ENCODE data around the gene ANXA3.

The ANXA3 gene

GRCh38 chr4:78571804-78572203 is 20.2 kb downstream of the ANXA3 start:
- Histone ChIP-seq H3K4me3 (no peak overlapping the region), H3K27ac (no peak overlapping the region)
- no peak for TF ChIP-seq CTCF (IDR thresholded peaks at IDR 0.05)
- DNase-seq (ENCODE audit: low spot score): no peak

DNA sequence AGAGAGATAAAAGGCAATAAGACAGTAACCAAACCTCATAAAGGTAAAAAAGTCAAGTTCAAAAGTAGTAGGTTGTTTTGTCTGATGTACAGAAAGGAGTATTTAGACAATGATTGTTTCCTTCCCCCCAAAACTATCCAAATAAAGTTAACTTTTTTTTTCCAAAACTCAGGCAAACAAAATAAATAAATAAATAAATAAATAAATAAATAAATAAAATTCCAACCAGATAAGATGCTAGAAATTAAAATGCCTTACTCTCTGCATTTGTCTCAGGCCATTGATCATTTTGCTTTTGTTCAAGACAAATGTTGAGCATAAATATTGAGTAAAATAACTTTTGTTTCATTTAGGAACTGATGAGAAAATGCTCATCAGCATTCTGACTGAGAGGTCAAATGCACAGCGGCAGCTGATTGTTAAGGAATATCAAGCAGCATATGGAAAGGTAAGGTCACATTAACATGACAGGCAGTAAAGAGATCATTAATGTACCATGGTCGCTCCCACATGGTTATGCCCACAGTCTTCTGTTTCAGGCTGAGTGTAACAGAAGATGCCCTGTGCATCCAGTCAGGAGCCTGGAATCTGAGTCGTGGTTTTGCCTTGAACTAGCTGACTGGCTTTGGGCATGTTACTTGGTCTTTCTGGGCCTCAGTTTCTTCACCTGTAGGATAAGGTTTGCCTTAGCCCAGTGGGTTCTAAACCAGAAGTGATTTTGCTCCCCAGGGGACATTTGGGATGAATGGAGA is 27.3 kb downstream of the ANXA3 start:
- no peak for TF ChIP-seq CTCF (IDR thresholded peaks at IDR 0.05)
- Histone ChIP-seq H3K27ac (no peak overlapping the region), H3K4me3 (no peak overlapping the region)
- DNase-seq (ENCODE audit: low spot score): no peak

DNA sequence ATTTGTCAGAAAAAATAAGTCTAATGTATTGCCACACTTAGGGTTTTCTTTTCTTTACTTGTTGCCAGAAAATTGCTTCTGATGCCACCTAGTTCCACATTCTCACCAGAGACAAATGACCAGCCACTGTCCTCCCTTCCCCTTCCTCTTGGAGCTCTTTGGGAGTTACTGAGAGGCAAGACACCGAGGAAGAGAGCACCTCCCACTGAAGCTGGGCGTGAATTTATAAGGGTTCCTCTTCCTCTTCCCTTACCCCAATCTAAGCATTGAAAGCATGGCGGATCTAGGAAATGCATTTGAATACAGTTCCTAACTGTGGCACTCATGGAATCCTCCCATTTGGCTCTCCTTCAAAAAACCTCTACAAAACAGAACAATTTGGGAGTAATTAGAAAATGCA is 30.0 kb downstream of the ANXA3 start:
- TF ChIP-seq CTCF (IDR thresholded peaks at IDR 0.05): no peak
- no peak overlapping the region for H3K4me3 ChIP-seq
- no peak overlapping the region for H3K27ac ChIP-seq
- DNase-seq (ENCODE audit: low spot score): no peak

DNA sequence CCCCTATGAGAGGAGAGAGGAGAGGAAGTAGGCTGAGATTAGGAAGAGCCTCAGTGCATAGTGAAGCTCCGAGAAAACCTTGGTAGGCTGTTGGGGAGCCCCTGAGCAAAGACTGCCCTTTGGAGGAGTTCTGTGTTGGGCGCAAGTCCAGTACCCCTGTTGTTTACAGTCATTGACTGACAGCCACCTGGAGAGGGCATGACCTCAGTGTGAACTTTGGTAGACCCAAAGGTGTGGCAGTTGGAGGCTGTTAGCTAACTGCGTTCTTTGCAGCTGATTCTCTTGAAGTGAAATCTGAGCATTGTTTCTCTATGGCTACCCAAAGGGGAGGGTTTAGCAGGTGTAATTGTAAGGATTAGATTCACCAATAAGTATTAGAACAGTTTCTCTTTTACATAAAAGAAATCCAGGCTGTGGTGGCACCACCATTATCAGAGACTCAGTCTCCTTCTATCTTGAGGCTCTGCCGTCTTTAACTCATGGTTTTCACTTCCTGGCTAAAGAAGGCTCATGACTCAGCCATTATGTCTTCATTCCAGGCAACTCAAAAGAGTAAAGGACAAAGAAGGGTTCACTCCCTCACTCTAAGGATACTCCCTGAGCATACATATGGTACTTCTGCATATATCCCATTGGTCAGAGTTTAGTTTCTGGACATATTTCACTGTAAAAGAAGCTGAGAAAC is 33.4 kb downstream of the ANXA3 start:
- H3K27ac ChIP-seq: no peak overlapping the region
- no peak overlapping the region for H3K4me3 ChIP-seq
- TF ChIP-seq CTCF (IDR thresholded peaks at IDR 0.05): no peak

DNA sequence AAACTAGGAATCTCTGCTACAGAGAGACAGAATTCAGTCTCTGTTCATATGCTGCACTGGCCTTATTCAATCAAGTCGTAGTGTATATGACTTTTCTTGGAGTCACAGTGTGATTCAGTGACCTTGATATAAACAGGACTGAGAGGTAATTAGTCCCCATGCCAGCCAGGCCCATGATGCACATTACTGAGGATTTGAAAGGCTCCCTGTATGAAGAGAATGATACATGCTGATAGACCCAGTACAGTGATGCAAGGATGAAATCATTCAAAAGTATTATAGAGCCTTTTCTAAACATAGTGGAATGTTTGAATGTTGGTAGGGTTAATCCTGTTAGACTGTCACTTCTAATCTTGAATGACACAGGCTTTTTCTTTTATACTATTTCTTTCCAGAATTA is 34.1 kb downstream of the ANXA3 start:
- DNase-seq (ENCODE audit: low spot score): no peak
- no peak for TF ChIP-seq CTCF (IDR thresholded peaks at IDR 0.05)
- Histone ChIP-seq H3K4me3 (no peak overlapping the region), H3K27ac (no peak overlapping the region)

More for the DNA sequence above, 33.4 kb downstream of the ANXA3 start:
- DNase-seq (ENCODE audit: low spot score): no peak

DNA sequence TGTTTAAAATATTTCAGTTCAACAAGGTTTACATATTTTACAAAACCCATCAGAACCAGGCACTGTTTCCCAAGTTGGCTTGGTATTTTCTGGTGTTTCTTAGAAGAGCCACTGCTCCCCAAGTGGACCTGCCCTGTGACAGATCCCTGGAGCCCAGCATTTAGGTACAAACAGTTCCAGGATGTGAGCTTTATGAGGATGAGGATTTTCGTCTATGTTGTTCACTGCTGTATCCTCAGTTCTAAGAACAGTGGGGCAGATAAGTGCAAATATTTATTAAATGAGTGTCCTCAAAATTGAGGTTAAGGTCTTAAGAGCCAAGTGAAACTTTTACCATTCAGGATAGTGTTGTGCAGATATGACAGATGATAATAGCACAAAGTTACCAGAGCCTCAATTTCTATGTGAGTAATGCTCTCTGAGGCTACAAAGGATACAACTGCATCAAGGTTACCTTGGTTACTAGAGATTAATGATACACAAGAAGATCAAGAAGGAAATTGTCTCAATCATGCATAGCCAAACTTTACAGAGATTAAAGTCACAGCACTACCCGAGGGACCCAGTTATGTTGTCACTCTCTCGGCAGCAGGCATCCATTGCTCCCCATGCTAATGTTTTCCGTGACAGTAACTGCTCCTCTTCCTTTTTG is 37.5 kb downstream of the ANXA3 start:
- Histone ChIP-seq H3K4me3 (no peak overlapping the region), H3K27ac (no peak overlapping the region)
- no peak for DNase-seq (ENCODE audit: low spot score)
- no peak for TF ChIP-seq CTCF (IDR thresholded peaks at IDR 0.05)
